T-helper 1 cell treated with Interleukin-12 subunit alpha and Interleukin-12 subunit beta and Interleukin-4 antibody, amounts not matched to agents 30 μg/mL and 1 μg/mL, for 36 hours (primary cell): ENCODE measurements around the gene OR52A1.
"Not testable (repeated sequence)": the region's sequence is repeated elsewhere in the genome, so short reads cannot be mapped to it uniquely, and the experiment has no call there.

Source experiments
- H3K27ac Mint-ChIP-seq: one replicate; pipeline ENCODE4 v1.8.0; 2021; ENCODE audit warnings: mild to moderate bottlenecking, mixed read lengths
- H3K27me3 Mint-ChIP-seq: one replicate; pipeline ENCODE4 v1.8.0; 2021; ENCODE audit warnings: low read depth, mixed read lengths
- H3K36me3 Mint-ChIP-seq: one replicate; pipeline ENCODE4 v1.8.0; 2021; ENCODE audit warnings: low read depth, mixed read lengths
- H3K4me1 Mint-ChIP-seq: one replicate; pipeline ENCODE4 v1.8.0; 2021; ENCODE audit warnings: low read depth, mixed read lengths
- H3K4me3 Mint-ChIP-seq: one replicate; pipeline ENCODE4 v1.8.0; 2021; ENCODE audit warnings: mild to moderate bottlenecking, moderate library complexity, mixed read lengths
- H3K9me3 Mint-ChIP-seq: one replicate; pipeline ENCODE4 v1.8.0; 2021; ENCODE audit warnings: mixed read lengths

The OR52A1 gene

GRCh38 chr11:5159806-5160205 lies 5.2 kb upstream of the OR52A1 start:
- Mint-ChIP-seq H3K27me3 (no peaks in the 10 kb centered on the region), H3K4me3 (no peak overlapping the region), H3K27ac (no peak overlapping the region), H3K9me3 (no peaks in the 10 kb centered on the region), H3K36me3 (no peaks in the 10 kb centered on the region), H3K4me1 (no peaks in the 10 kb centered on the region)

- H3K27ac Mint-ChIP-seq: no peak overlapping the region
- no peaks in the 10 kb centered on the region for H3K27me3 Mint-ChIP-seq
- H3K36me3 Mint-ChIP-seq: no peaks in the 10 kb centered on the region
- H3K4me1 Mint-ChIP-seq: no peaks in the 10 kb centered on the region
- H3K9me3 Mint-ChIP-seq: no peaks in the 10 kb centered on the region
- H3K4me3 Mint-ChIP-seq: no peak overlapping the region
These were observed 754 bp downstream of the OR52A1 start for GRCh38 chr11:5153574-5154431.

GRCh38 chr11:5151713-5152153 lies 2.8 kb downstream of the OR52A1 start:
- H3K27me3 Mint-ChIP-seq: no peaks in the 10 kb centered on the region
- H3K36me3 Mint-ChIP-seq: no peaks in the 10 kb centered on the region
- no peaks in the 10 kb centered on the region for H3K9me3 Mint-ChIP-seq
- H3K4me1 Mint-ChIP-seq: no peaks in the 10 kb centered on the region
- no peak overlapping the region for H3K4me3 Mint-ChIP-seq
- H3K27ac Mint-ChIP-seq: no peak overlapping the region

GRCh38 chr11:5144206-5144605 lies 10.4 kb downstream of the OR52A1 start:
- H3K36me3 Mint-ChIP-seq, H3K27ac Mint-ChIP-seq, H3K4me1 Mint-ChIP-seq, H3K27me3 Mint-ChIP-seq, H3K4me3 Mint-ChIP-seq, H3K9me3 Mint-ChIP-seq: not testable (repeated sequence)

GRCh38 chr11:5137996-5138395 lies 16.6 kb downstream of the OR52A1 start, which contains the start of gene OR52A5:
TSS of gene OR52A5 (minus strand) at chr11:5138356. CDS start at chr11:5132642, 5,714 bp downstream.
- Mint-ChIP-seq H3K27me3 (no peaks in the 10 kb centered on the region), H3K4me3 (no peak within 1 kb of the TSS)

GRCh38 chr11:5137014-5137413 lies 17.5 kb downstream of the OR52A1 start:
- Mint-ChIP-seq H3K27ac (no peak overlapping the region), H3K36me3 (no peaks in the 10 kb centered on the region), H3K4me3 (no peak overlapping the region), H3K9me3 (no peaks in the 10 kb centered on the region), H3K4me1 (no peaks in the 10 kb centered on the region), H3K27me3 (no peaks in the 10 kb centered on the region)

More at GRCh38 chr11:5137996-5138395, 16.6 kb downstream of the OR52A1 start, which contains the start of gene OR52A5:
- Mint-ChIP-seq H3K4me1 (no peaks in the 10 kb centered on the region), H3K36me3 (no peaks in the 10 kb centered on the region), H3K9me3 (no peaks in the 10 kb centered on the region), H3K27ac (no peak within 1 kb of the TSS)

GRCh38 chr11:5136261-5136660 lies 18.3 kb downstream of the OR52A1 start:
- Mint-ChIP-seq H3K9me3 (no peaks in the 10 kb centered on the region), H3K27me3 (no peaks in the 10 kb centered on the region), H3K4me1 (no peaks in the 10 kb centered on the region), H3K27ac (no peak overlapping the region), H3K36me3 (no peaks in the 10 kb centered on the region), H3K4me3 (no peak overlapping the region)

- Mint-ChIP-seq H3K36me3 (no peaks in the 10 kb centered on the region), H3K4me3 (no peak overlapping the region), H3K4me1 (no peaks in the 10 kb centered on the region), H3K27ac (no peak overlapping the region), H3K9me3 (no peaks in the 10 kb centered on the region), H3K27me3 (no peaks in the 10 kb centered on the region)
These were observed 22.8 kb downstream of the OR52A1 start for GRCh38 chr11:5131584-5132335.

- Mint-ChIP-seq H3K36me3 (no peaks in the 10 kb centered on the region), H3K4me3 (no peak overlapping the region), H3K27me3 (no peaks in the 10 kb centered on the region), H3K9me3 (no peaks in the 10 kb centered on the region), H3K4me1 (no peaks in the 10 kb centered on the region), H3K27ac (no peak overlapping the region)
These were observed 25.1 kb downstream of the OR52A1 start for GRCh38 chr11:5129457-5129877.

- Mint-ChIP-seq H3K4me1 (no peaks in the 10 kb centered on the region), H3K36me3 (no peaks in the 10 kb centered on the region), H3K27me3 (no peaks in the 10 kb centered on the region), H3K4me3 (no peak overlapping the region), H3K9me3 (no peaks in the 10 kb centered on the region), H3K27ac (no peak overlapping the region)
These were observed 29.5 kb downstream of the OR52A1 start for GRCh38 chr11:5124891-5125620.

- H3K9me3 Mint-ChIP-seq: no peaks in the 10 kb centered on the region
- no peaks in the 10 kb centered on the region for H3K4me1 Mint-ChIP-seq
- H3K27ac Mint-ChIP-seq: no peak overlapping the region
These were observed 30.6 kb downstream of the OR52A1 start for GRCh38 chr11:5123802-5124521.

GRCh38 chr11:5118893-5119292 lies 35.7 kb downstream of the OR52A1 start:
- no peak overlapping the region for H3K27ac Mint-ChIP-seq
- H3K4me1 Mint-ChIP-seq: no peaks in the 10 kb centered on the region
- no peaks in the 10 kb centered on the region for H3K9me3 Mint-ChIP-seq
- no peak overlapping the region for H3K4me3 Mint-ChIP-seq
- H3K27me3 Mint-ChIP-seq: no peaks in the 10 kb centered on the region
- H3K36me3 Mint-ChIP-seq: no peaks in the 10 kb centered on the region

More at GRCh38 chr11:5123802-5124521, 30.6 kb downstream of the OR52A1 start:
- no peaks in the 10 kb centered on the region for H3K27me3 Mint-ChIP-seq
- H3K4me3 Mint-ChIP-seq: no peak overlapping the region
- H3K36me3 Mint-ChIP-seq: no peaks in the 10 kb centered on the region

- Mint-ChIP-seq H3K4me1 (no peaks in the 10 kb centered on the region), H3K27me3 (no peaks in the 10 kb centered on the region), H3K27ac (no peak overlapping the region), H3K9me3 (no peaks in the 10 kb centered on the region), H3K4me3 (no peak overlapping the region), H3K36me3 (no peaks in the 10 kb centered on the region)
These were observed 37.0 kb downstream of the OR52A1 start for GRCh38 chr11:5117588-5117987.

- no peaks in the 10 kb centered on the region for H3K4me1 Mint-ChIP-seq
- no peaks in the 10 kb centered on the region for H3K9me3 Mint-ChIP-seq
- no peak overlapping the region for H3K4me3 Mint-ChIP-seq
- no peaks in the 10 kb centered on the region for H3K27me3 Mint-ChIP-seq
- H3K27ac Mint-ChIP-seq: no peak overlapping the region
- no peaks in the 10 kb centered on the region for H3K36me3 Mint-ChIP-seq
These were observed 39.2 kb downstream of the OR52A1 start for GRCh38 chr11:5115339-5115738.
